ENCODE results near the gene PCDH18.
"Not testable (repeated sequence)": the region's sequence is repeated elsewhere in the genome, so short reads cannot be mapped to it uniquely, and the experiment has no call there.

Gene PCDH18

GRCh38 chr4:137531986-137532868 lies at the start of gene PCDH18:
TSS of gene PCDH18 (minus strand) at chr4:137532494. CDS start at chr4:137532088, 406 bp downstream.
- no peak for DNase-seq

- DNase-seq = no peak
These were observed 44.2 kb upstream of the PCDH18 start for GRCh38 chr4:137576446-137576845.

GRCh38 chr4:137572647-137573046 lies 40.4 kb upstream of the PCDH18 start:
- DNase-seq = no peak

GRCh38 chr4:137572163-137572562 lies 39.9 kb upstream of the PCDH18 start:
- DNase-seq = no peak

- no peak for DNase-seq
These were observed 27.5 kb upstream of the PCDH18 start for GRCh38 chr4:137559801-137560200.

- no peak for DNase-seq
These were observed 26.7 kb upstream of the PCDH18 start for GRCh38 chr4:137558951-137559350.

- no peak for DNase-seq
These were observed 13.2 kb upstream of the PCDH18 start for GRCh38 chr4:137545461-137545861.

GRCh38 chr4:137543648-137544047 lies 11.4 kb upstream of the PCDH18 start:
- no peak for DNase-seq

GRCh38 chr4:137543198-137543597 lies 10.9 kb upstream of the PCDH18 start:
- DNase-seq = no peak

GRCh38 chr4:137541876-137542646 lies 9.8 kb upstream of the PCDH18 start:
- DNase-seq = no peak

- DNase-seq = no peak
These were observed 8.9 kb upstream of the PCDH18 start for GRCh38 chr4:137541181-137541580.

- no peak for DNase-seq
These were observed 8.1 kb upstream of the PCDH18 start for GRCh38 chr4:137540356-137540755.

- no peak for DNase-seq
These were observed 6.2 kb upstream of the PCDH18 start for GRCh38 chr4:137538526-137538925.

- not testable (repeated sequence) for DNase-seq
These were observed 5.5 kb upstream of the PCDH18 start for GRCh38 chr4:137537807-137538206.

GRCh38 chr4:137536789-137537561 lies 4.7 kb upstream of the PCDH18 start:
- DNase-seq = no peak

GRCh38 chr4:137535718-137536117 lies 3.4 kb upstream of the PCDH18 start:
- DNase-seq = no peak

- DNase-seq = no peak
These were observed 2.2 kb upstream of the PCDH18 start for GRCh38 chr4:137534516-137534915.

GRCh38 chr4:137533855-137534254 lies 1.6 kb upstream of the PCDH18 start:
- no peak for DNase-seq

- no peak for DNase-seq
These were observed 559 bp upstream of the PCDH18 start for GRCh38 chr4:137532869-137533236.

GRCh38 chr4:137531168-137531985 lies 917 bp downstream of the PCDH18 start:
- no peak for DNase-seq

- no peak for DNase-seq
These were observed 2.1 kb downstream of the PCDH18 start for GRCh38 chr4:137530176-137530575.

GRCh38 chr4:137529432-137529831 lies 2.9 kb downstream of the PCDH18 start:
- DNase-seq = no peak

All from hematopoietic multipotent progenitor cell treated with erythropoietin and hydrocortisone succinate and interleukin-3 and kit ligand, for 4 days (in vitro differentiated cells).